Inferior parietal cortex (tissue), 1 donor: ENCODE results near the gene MLANA.

Source experiments
- DNase-seq: peaks from one replicate; pipeline ENCODE4 v3.0.0-alpha.2; 2016; ENCODE audit errors: extremely low spot score

Gene MLANA, protein sequence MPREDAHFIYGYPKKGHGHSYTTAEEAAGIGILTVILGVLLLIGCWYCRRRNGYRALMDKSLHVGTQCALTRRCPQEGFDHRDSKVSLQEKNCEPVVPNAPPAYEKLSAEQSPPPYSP

DNA sequence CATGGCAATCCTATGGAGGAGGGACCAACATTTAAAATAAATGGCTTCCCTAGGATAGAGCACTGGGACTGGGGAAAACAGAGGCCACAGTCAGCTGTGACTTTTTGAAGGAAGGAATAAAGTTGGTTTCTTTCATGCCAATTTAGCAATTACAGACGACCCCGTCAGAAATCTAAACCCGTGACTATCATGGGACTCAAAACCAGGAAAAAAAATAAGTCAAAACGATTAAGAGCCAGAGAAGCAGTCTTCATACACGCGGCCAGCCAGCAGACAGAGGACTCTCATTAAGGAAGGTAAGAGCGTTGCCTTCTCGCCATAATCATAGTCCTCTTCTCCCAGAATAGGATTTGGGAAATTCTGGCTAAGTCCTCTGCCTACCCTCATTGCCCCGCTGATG is at the start of gene MLANA:
Gene MLANA, plus strand, starts transcription at position 249 of the 400 bp plus-strand sequence. CDS start 1,586 bp downstream, outside the sequence.
- no peak for DNase-seq

DNA sequence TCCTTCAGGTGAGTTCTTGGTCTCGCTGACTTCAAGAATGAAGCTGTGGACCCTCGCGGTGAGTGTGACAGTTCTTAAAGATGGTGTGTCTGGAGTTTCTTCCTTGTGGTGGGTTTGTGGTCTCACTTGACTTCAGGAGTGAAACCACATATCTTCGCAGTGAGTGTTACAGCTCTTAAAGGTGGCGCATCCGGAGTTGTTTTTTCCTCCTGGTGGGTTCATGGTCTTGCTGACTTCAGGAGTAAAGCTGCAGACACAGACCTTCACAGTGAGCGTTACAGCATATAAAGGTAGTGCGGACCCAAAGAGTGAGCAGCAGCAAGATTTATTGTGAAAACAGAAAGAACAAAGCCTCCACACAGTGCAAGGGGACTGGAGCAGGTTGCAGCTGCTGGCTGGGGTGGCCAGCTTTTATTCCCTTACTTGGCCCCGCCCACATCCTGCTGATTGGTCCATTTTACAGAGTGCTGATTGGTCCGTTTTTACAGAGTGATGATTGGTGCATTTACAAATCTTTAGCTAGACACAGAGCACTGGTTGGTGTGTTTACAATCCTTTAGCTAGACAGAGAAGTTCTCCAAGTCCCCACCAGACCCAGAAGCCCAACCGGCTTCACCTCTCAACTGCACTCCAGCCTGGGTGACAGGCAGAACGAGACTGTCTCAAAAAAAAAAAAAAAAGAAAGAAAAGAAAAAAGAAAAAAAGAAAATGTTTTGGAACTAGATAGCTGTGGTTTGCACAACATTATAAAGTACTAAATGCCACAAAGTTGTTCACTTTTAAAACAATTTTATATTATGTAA is 48.7 kb upstream of the MLANA start:
- DNase-seq: no peak

DNA sequence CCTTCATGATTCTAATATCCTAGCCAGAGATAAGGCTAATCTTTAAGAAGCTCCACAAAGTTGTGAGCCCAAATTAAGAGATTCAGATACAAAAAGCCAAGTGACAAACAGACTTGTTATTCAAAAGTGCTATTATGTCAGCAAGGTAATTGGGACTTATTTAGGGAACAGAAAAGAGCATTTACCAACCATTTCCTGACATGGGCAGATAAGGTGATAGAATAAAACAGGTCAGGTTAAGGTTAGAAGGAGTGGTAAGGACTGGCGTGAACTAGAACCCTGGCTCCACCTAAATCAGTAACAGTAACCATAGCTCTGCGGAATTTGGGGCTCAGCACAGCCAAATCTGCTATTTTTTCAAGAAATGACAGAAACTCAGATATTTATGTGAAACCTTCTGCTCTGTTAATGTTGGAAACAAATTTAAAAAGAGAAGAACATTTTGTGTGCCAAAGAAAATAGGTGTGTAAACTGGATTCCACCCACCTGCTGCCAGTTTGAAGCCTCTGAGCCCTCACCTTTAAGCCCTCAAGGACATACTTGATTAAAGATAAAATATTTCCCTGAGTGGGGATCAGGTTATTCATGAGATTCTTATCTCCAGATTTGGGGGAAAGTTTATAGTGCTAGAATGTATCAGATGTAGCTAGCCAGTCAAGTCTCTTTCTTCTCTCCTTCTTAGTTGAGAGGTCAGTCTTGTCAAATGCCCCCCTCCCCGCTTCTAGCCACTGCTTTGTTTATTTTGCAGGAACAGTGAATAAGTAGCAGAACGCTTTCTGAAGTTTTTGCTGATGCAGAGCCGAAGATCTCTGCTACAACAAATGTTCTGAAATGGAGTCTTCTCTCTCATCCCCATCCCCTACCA is 47.5 kb upstream of the MLANA start:
- DNase-seq: no peak

DNA sequence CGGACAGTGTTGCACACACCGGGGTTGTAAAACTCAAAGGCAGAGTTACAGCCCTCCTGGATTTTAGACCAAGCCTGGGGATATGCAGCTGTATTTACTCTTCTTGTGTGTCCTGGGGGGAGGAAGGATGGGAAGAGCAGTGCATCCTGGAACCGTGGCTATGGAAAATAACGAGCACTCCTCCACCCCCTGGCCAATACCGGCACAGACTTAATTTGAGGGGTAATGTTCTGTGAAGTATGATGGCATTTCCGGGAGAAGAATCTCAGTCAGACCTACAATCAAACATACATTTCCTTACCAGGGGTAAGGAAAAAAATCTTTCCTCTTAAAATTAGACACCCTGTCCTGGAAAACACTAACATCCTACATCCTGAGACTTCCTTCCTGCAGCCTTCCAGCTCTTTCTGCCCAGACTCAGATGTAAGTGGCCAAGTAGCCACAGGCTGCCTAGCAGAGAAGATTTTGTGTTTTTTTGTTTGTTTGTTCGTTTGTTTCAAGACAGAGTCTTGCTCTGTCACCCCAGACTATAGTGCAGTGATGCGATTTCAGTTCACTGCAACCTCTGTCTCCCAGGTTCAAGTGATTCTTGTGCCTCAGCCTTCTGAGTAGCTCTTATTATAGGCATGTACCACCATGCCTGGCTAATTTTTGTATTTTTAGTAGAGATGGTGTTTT is 46.8 kb upstream of the MLANA start:
- DNase-seq: no peak

DNA sequence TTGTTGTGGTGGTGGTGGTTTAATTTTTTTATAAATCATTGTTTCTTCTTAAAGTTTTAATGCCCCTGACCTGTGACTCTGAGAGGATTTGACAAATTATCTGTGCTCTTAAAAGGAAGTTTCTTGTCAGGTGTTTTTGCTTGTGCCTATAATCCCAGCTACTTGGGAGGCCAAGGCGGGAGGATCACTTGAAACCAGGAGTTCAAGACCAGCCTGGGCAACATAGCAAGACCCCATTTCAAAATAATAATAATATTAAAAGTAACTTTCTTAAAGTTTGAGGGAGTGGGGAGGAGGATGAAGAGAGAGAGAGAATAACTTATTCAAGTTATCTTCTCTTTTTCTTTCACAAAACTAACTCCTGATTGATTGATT is 45.5 kb upstream of the MLANA start:
- DNase-seq: no peak

DNA sequence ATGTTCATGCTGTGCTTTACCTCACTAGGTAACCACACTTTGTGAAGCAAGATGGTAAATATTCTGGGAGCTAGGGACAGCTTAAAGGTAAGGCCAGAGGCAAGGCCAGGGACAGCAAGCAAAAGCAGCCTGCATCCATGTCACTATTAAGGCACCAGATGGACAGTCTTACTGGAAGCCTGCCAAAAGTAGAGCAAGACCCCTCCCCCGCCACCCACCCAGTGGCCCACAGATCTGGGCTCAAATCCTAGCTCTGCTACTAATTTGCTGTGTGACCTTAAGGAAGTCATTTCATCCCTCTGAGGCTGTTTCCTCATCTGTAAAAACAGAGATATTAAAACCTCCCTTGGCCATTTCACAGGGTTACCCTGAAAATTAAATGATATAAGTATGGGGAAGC is 44.6 kb upstream of the MLANA start:
- DNase-seq: no peak

DNA sequence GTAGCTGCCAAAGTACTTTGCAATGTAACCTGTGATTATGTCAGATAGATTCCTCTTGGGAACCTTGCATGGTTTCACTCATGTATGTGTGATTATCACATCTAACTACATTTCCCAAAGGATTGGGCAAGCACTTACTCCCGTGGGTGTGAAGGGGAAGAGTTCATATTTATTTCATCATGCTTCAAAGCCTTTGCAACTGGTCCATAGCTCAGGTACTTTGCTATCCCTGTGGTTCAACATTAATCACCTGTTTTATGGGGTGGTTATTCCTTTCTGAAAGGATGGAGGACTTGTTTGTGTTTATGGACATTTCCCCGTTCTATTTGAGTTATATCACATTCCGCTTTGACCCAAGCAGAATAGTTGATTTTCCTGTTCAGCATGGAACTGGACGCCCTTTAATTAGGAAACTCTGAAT is 44.2 kb upstream of the MLANA start:
- no peak for DNase-seq

DNA sequence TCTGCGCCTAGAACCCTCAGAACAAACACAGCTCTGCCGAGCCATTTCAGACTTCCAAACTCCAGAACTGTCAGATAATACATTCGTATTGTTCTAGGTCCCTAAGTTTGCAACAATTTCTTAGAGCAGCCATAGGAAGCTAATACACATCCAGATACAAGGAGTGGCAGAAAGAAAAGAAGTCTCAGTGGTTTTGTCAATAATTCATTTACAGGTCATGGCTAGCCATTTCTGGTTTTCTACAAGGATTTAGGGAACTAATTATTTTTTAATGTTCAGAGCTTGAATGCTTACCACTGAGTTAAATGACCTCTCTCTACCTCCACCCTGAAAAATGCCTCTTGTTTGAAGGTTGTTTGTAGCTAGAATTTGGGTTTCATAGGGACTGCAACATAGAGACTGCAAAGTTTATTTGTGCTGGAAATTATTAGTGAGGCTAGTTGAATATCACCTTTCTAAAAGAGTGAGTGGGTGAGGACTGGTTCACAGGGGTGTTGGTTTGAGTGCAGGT is 42.3 kb upstream of the MLANA start:
- DNase-seq: no peak

DNA sequence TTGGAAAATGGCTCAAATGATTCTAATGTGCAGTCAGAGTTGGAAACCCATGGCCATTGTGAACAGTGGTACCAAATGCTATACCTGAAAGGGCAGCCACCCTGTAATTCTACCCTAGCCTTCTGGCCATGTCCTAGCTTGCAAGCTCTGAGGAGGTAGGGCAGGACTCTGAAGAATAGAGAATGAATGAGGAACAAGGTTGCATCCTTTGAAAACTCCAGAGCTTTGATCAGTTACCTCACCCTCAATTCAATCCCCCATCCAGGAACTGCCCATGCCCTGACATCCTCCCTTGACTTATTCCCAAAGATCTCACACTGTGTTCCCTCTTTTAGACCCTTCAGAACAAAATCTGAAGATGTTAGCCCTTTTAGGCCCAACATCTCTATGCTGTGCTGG is 40.0 kb upstream of the MLANA start:
- DNase-seq: no peak

DNA sequence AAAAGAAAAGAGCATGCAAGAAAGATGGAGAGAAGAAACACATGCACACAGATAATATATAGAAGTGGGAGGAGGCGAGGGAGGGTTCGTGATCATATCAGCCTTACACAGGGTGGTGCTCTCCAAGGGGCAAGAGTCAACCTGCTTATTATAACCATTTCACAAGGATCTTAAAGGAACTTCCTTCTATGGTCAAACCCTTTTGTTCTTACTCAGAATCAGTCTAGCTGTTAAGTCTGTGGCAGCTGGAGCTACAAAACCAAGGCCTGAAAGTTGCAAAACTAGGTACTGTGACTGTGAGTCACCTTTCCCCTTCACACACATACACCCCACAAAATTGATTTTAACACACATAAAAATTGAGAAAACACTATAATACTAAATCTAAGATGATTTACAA is 39.2 kb upstream of the MLANA start:
- DNase-seq: no peak

DNA sequence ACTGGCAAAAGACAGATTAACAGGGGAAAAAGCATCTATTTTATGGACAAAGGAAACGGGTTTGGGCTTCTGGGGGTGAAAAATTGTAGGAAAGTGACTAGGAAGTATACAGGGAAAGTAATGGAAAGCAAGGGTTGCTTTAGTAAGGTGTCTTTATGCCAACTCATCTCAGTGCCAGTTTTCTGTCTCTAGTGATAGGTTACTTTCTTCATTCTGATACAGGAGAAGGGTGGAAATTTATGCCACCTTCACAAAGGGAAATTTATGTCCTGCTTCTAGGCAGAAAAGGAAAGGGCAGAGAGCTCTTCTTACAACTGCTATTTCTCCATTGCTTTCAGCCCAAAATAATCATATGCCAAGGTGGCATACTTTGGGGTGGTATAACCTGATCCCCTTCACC is 37.7 kb upstream of the MLANA start:
- DNase-seq: no peak

DNA sequence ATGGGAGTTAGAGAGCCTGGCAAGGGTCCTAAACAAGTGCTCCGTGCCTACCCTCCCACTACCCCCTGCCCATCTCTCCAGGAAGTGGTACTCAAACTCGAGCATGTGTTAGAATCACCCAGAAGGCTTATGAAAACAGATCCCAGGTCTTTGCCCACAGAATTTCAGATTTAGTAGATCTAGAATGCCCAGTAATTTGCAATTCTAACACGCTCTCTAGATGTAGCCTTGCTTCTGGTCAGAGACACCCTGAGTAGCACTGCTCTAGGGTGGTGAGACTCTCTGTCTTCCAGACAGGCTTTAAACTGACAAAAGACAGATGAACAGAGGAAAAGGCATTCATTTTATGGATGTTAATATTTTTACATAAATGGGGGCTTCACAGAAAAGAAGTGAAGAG is 37.1 kb upstream of the MLANA start:
- DNase-seq: no peak

DNA sequence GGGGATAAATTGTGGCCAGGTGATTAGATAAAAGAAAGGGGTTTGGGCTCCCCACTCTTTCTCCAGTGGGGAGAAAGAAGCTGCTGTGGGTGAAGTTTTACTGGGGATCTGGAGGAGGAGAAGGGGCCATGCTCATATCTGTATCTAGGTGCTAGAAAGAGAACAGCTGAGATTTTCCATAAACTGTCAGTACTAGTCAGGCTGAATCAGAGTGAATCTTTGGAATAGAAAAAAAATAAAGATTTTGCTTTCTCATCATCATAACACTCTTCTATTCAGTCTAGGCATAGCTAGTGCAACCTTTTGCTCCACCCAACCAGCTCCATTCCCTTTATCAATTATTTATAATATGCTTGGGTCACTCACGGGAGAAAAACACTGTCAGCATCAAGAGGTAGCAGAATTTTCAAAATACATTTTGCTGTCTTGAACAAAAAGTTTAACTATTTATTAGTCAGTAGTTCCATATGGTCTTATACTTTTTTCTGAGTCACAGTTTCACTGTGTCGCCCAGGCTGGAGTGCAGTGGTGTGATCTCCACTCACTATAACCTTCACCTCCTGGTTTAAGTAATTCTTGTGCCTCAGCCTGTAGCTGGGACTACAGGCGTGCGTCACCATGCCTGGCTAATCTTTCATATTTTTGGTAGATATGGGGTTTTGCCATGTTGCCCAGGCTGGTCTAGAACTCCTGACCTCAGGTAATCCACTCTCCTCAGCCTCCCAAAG is 36.5 kb upstream of the MLANA start:
- DNase-seq: no peak

DNA sequence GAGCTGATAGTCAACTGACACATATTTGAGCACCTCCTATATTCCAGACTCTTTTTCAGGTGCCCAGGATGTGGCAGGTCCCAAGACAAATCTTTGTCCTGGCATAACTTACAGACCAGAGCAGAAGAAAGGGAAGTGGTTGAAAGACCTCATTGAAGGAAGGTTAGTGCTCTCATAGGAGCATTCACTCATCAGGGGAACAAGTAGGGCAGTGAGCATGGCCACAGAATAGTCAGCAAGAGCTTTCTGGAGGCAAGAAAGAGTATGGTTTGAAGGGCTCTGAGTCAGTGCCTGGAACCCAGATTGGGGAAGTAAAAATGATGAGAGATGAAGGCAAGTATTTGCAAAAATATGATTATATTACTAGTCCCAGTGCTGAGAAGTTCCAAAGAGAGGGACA is 32.8 kb upstream of the MLANA start:
- no peak for DNase-seq

DNA sequence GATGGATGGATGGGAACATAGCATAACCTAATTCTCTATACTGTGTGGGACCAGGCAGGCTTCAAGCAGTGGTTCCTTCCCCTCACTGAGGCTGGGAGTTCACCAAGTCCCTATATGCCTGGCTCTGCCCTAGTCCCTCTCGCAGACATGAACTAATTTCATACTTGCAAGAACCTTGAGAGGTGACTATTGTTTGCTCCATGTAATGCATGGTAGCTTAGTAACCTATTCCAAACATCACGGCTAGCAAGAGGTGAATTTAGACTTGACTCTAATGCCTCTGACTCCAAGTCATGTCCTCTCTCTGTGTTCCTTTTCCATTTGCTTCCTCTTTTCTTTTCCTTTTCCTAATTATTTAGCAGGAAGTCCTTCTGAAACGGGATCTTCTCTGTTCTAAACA is 31.9 kb upstream of the MLANA start:
- DNase-seq: no peak

DNA sequence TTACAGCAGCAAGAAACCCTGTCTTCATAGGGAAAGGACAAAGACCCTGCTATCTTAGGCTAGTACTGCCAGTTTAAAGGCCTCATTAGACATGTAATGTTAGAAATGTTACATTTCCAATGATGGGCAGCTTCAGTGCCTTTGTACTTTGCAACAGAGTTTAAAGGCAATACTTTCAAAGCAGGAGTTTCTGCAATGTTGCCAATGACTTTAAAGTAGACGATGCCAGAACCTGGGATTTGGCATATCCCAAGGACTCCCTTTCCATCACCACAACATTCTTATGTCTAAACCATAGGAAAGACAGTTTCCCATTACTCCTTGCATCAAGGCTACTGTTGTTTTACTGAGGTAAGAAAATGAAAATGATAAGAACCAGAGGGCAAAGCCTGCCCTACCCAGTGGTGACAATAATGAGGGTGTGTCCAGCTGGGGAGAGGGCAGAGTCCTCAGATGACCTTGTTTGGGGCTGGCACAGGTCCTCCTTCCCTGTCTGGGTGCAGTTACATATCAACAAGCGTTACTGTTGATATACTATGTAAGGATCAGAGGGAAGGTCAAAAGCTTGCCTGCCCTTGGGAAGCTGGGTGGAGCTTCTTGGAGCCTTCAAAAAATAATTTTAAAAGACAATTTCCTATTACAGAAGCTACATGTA is 27.5 kb upstream of the MLANA start:
- no peak for DNase-seq

DNA sequence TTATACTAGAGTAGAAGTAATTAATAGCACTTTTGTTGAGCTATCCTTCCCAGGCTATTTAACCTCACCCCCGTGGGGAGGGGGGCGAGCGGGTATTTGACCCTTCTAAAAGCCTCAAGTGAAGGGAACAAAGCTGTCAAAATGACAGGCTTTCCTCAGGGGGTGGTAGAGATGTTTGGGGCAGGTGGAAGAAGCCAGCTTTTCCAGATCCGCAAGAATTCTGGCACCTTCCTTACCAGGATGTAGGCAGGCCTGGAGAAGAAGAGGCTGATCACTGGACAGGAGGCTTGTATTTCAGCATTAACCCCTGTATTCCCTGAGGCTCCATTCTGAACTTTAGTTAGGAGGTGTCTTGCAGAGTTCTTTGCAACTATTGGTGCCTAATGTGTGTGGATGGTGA is 26.2 kb upstream of the MLANA start:
- no peak for DNase-seq

DNA sequence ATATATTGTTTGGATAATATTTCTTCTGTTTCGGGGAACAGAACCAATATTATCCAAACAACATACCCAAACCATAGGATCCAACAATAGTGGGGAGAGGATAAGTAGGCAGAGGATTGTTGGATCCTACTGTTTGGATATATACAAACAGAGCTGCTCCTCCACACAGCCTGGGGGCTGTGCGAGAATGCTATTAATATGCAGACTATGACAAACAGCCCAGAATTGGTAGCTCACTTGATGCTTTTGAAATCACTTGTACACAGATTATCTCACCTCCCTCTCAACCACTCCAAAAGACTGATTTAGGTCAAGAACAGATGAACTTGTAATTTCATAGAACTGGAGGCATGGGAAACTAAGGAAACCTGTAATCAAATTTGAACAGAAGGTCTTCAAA is 24.4 kb upstream of the MLANA start:
- no peak for DNase-seq

DNA sequence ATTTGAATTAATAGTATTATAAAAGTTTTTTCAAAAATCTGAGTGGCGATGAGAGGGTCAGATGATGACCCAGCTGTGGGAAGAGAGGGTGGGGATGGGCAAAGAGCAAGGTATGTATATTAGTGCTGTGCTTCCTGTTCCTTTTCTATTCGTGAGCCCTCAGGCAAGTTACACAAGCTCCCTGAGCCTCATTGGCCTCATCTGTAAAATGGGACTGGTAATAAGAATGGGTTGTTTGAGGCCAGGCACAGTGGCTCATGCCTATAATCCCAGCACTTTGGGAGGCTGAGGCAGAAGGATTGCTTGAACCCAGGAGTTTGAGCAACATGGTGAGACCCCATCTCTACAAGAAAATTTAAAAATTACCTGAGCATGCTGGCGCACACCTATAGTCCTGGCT is 24.0 kb upstream of the MLANA start:
- no peak for DNase-seq

DNA sequence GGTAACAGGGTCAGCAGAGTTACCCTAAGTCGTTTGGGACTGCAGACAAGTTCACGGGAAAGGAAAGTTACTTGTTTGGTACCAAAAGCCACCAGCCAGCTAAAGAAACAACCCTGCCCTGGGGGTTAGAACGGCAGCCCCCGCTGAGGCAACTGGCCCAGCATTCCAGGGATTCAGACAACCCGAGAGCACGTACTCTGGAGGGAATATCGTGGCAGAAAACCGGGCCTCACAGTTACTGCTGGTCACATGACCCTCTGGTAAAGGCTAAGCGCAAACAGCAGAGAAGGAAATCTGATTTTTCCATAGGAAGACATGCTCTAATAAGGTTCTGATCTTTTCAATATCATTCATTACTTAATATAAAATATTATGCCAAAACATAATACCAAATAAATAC is 22.5 kb upstream of the MLANA start:
- DNase-seq: no peak
